ENCODE measurements around the gene ZNF341.

The ZNF341 gene

GRCh38 chr20:33796263-33796906, 64.6 kb downstream of the ZNF341 start:
- no peak for DNase-seq (ENCODE audit: low read depth)

- no peak for DNase-seq (ENCODE audit: low read depth)
These were observed 65.2 kb downstream of the ZNF341 start for GRCh38 chr20:33796907-33797544.

GRCh38 chr20:33798444-33798843, 66.6 kb downstream of the ZNF341 start:
- DNase-seq (ENCODE audit: low read depth), result no peak

- no peak for DNase-seq (ENCODE audit: low read depth)
These were observed 72.1 kb downstream of the ZNF341 start for GRCh38 chr20:33803921-33804337.

GRCh38 chr20:33808388-33808787, 76.6 kb downstream of the ZNF341 start:
- no peak for DNase-seq (ENCODE audit: low read depth)

- DNase-seq (ENCODE audit: low read depth), result no peak
These were observed 78.5 kb downstream of the ZNF341 start for GRCh38 chr20:33810259-33810658.

GRCh38 chr20:33810885-33811775, 79.3 kb downstream of the ZNF341 start, which contains the start of gene CHMP4B:
TSS of gene CHMP4B (plus strand) at chr20:33811348. CDS start at chr20:33811469, 121 bp downstream.
- DNase-seq (ENCODE audit: low read depth), result peak; percentile 92

GRCh38 chr20:33811776-33812151, 80.0 kb downstream of the ZNF341 start:
- DNase-seq (ENCODE audit: low read depth), result no peak

- DNase-seq (ENCODE audit: low read depth), result peak; percentile 3
These were observed 80.5 kb downstream of the ZNF341 start for GRCh38 chr20:33812152-33812849.

GRCh38 chr20:33812908-33813462, 81.2 kb downstream of the ZNF341 start:
- no peak for DNase-seq (ENCODE audit: low read depth)

GRCh38 chr20:33814238-33814712, 82.5 kb downstream of the ZNF341 start:
- DNase-seq (ENCODE audit: low read depth), result no peak

- DNase-seq (ENCODE audit: low read depth), result no peak
These were observed 83.9 kb downstream of the ZNF341 start for GRCh38 chr20:33815671-33816070.

GRCh38 chr20:33816191-33816590, 84.4 kb downstream of the ZNF341 start:
- DNase-seq (ENCODE audit: low read depth), result no peak

- DNase-seq (ENCODE audit: low read depth), result no peak
These were observed 85.6 kb downstream of the ZNF341 start for GRCh38 chr20:33817411-33817810.

GRCh38 chr20:33819456-33819855, 87.7 kb downstream of the ZNF341 start:
- DNase-seq (ENCODE audit: low read depth), result no peak

GRCh38 chr20:33820362-33820761, 88.6 kb downstream of the ZNF341 start:
- no peak for DNase-seq (ENCODE audit: low read depth)

- no peak for DNase-seq (ENCODE audit: low read depth)
These were observed 89.6 kb downstream of the ZNF341 start for GRCh38 chr20:33821270-33821836.

- DNase-seq (ENCODE audit: low read depth), result no peak
These were observed 90.6 kb downstream of the ZNF341 start for GRCh38 chr20:33822423-33822822.

GRCh38 chr20:33822991-33823390, 91.2 kb downstream of the ZNF341 start:
- DNase-seq (ENCODE audit: low read depth), result no peak

- DNase-seq (ENCODE audit: low read depth), result no peak
These were observed 93.1 kb downstream of the ZNF341 start for GRCh38 chr20:33824852-33825251.

Measured in stimulated activated CD8-positive, alpha-beta memory T cell treated with anti-CD3 and anti-CD28 coated beads, Interleukin-15, amount 100 ng/mL, for 24 hours (primary cell).